RWPE2 (cell line): Measurements from ENCODE around the gene PTPRN2.

ENCODE experiments used
- ATAC-seq: fragments of 200-7000 bp; cut with Tn5 transposase; 3 replicates; pipeline ENCODE4 v1.9.1; 2021; ENCODE audit warnings: low read depth
- DNase-seq: peaks from one replicate; pipeline ENCODE4 v3.0.0-alpha.2; 2020; ENCODE audit warnings: low spot score
- H3K27ac ChIP-seq: fragments of 450-650 bp; 2 replicates; pipeline ENCODE4 v1.5.1; 2017; ENCODE audit warnings: mild to moderate bottlenecking; ENCODE audit not compliant: poor library complexity, severe bottlenecking
- H3K27me3 ChIP-seq: fragments of 250-450 bp; sonication (Bioruptor Pico); 2 replicates; pipeline ENCODE4 v1.5.1; 2021; ENCODE audit warnings: mild to moderate bottlenecking, moderate library complexity; ENCODE audit not compliant: insufficient read depth, poor library complexity, severe bottlenecking
- H3K36me3 ChIP-seq: fragments of 250-450 bp; sonication (Bioruptor Pico); 2 replicates; pipeline ENCODE4 v1.5.1; 2020; ENCODE audit warnings: low read depth, mild to moderate bottlenecking, moderate library complexity
- H3K4me1 ChIP-seq: fragments of 250-450 bp; sonication (Bioruptor Pico); 2 replicates; pipeline ENCODE4 v1.5.1; 2021; ENCODE audit warnings: mild to moderate bottlenecking, moderate library complexity; ENCODE audit not compliant: insufficient read depth, poor library complexity, severe bottlenecking
- H3K4me3 ChIP-seq: fragments of 250-450 bp; sonication (Bioruptor Pico); 2 replicates; pipeline ENCODE4 v1.5.1; 2021; ENCODE audit warnings: mild to moderate bottlenecking, moderate library complexity; ENCODE audit not compliant: severe bottlenecking
- H3K9me3 ChIP-seq: fragments of 250-450 bp; sonication (Bioruptor Pico); 2 replicates; pipeline ENCODE4 v1.5.1; 2021; ENCODE audit warnings: mild to moderate bottlenecking, moderate library complexity; ENCODE audit not compliant: severe bottlenecking
- CTCF ChIP-seq: fragments of 450-650 bp; IDR thresholded peaks from one replicate; pipeline ENCODE4 v1.5.1; 2017; ENCODE audit warnings: mild to moderate bottlenecking, moderate library complexity; ENCODE audit not compliant: poor library complexity, severe bottlenecking

PTPRN2 gene

GRCh38 chr7:157708919-157709295 is 878.7 kb downstream of the PTPRN2 start:
- no peaks in the 10 kb centered on the region for H3K9me3 ChIP-seq
- H3K27me3 ChIP-seq = peaks cover 2% of the 10 kb centered on the region
- TF ChIP-seq CTCF = no peak
- H3K4me1 ChIP-seq = no peaks in the 10 kb centered on the region
- H3K27ac ChIP-seq = no peak overlapping the region
- ATAC-seq (no peak), DNase-seq (no peak)
- H3K4me3 ChIP-seq = no peak overlapping the region
- H3K36me3 ChIP-seq = no peaks in the 10 kb centered on the region

- H3K4me3 ChIP-seq = no peak overlapping the region
- H3K27ac ChIP-seq = no peak overlapping the region
- no peak; the same call in 2 of the 3 replicates for ATAC-seq
- no peak for DNase-seq
- no peaks in the 10 kb centered on the region for H3K4me1 ChIP-seq
- no peak for TF ChIP-seq CTCF
- H3K27me3 ChIP-seq = peaks cover 4% of the 10 kb centered on the region
- H3K9me3 ChIP-seq = no peaks in the 10 kb centered on the region
- H3K36me3 ChIP-seq = no peaks in the 10 kb centered on the region
Measured at GRCh38 chr7:157707983-157708918, 879.4 kb downstream of the PTPRN2 start.

- no peak for ATAC-seq
Measured at GRCh38 chr7:157704365-157704764, 883.3 kb downstream of the PTPRN2 start.

GRCh38 chr7:157703534-157704195 is 884.0 kb downstream of the PTPRN2 start:
- peak; percentile 23 for DNase-seq
- TF ChIP-seq CTCF = no peak
- no peak overlapping the region for H3K4me3 ChIP-seq
- no peak for ATAC-seq
- no peaks in the 10 kb centered on the region for H3K4me1 ChIP-seq
- H3K27me3 ChIP-seq = peaks cover 19% of the 10 kb centered on the region
- no peaks in the 10 kb centered on the region for H3K9me3 ChIP-seq
- H3K27ac ChIP-seq = no peak overlapping the region
- no peaks in the 10 kb centered on the region for H3K36me3 ChIP-seq

More at GRCh38 chr7:157704365-157704764, 883.3 kb downstream of the PTPRN2 start:
- no peak for DNase-seq
- Histone ChIP-seq H3K9me3 (no peaks in the 10 kb centered on the region), H3K27me3 (peaks cover 16% of the 10 kb centered on the region), H3K4me3 (no peak overlapping the region), H3K4me1 (no peaks in the 10 kb centered on the region), H3K36me3 (no peaks in the 10 kb centered on the region), H3K27ac (no peak overlapping the region)
- no peak for TF ChIP-seq CTCF
